GM12892 (cell line): ENCODE measurements around the gene MGMT.

Source experiments
- POLR2AphosphoS5 ChIP-seq: IDR thresholded peaks from 2 replicates; pipeline ENCODE4 v1.6.1; 2011; ENCODE audit warnings: low read depth, low read length, control low read depth
- TAF1 ChIP-seq: IDR thresholded peaks from 2 replicates; pipeline ENCODE4 v1.6.1; 2011; ENCODE audit warnings: low read depth, mild to moderate bottlenecking, control low read depth, low read length, borderline replicate concordance

GRCh38 chr10:129525401-129525801, 58.4 kb downstream of the MGMT start:
- no peak for TF ChIP-seq POLR2AphosphoS5
- TF ChIP-seq TAF1, result no peak
